ENCODE measurements around the gene FLT4. TPM values are rescaled to one million over a fixed set of nuclear protein-coding genes. Genes with fewer than 3 reads are reported as not detected.
"Not testable (repeated sequence)": the region's sequence is repeated elsewhere in the genome, so short reads cannot be mapped to it uniquely, and the experiment has no call there.

FLT4 gene
- total and polyA plus RNA-seq, 2 of the 13 experiments (the other 11 are each of a cell fraction or from before 2014, with no cell fraction given): not detected

- peaks cover 7% of the 10 kb centered on the region; the same call in 1 of the 2 replicates for H3K9me3 ChIP-seq (ENCODE audit: low read length)
- no peaks in the 10 kb centered on the region for H3K79me2 ChIP-seq (ENCODE audit: insufficient read depth, low read length)
- no peak overlapping the region for H3K4me2 ChIP-seq (ENCODE audit: low read depth, low read length)
- DNase-seq (ENCODE audit: low spot score) (no peak), FAIRE-seq (no peak), ATAC-seq (no peak)
- no peak overlapping the region for H3K9ac ChIP-seq (ENCODE audit: insufficient read depth, low read depth, low read length)
- H2AFZ ChIP-seq (ENCODE audit: low read length): no peak overlapping the region
- peaks cover 0 to 15% of the 10 kb centered on the region in 2 experiments; a peak in 2 of 5 replicates for H3K27me3 ChIP-seq (ENCODE audit: control insufficient read depth in 1 of 2, insufficient read depth in 2 of 2, low read length in 2 of 2)
- WGBS (ENCODE audit: low lambda C conversion rate): 51% methylated on average over 5 of the region's 8 CpGs
- POLR2A ChIA-PET: no interaction called here
- intact Hi-C loops (cut with micrococcal nuclease; ENCODE audit: unreplicated experiment) (no loop called here), in situ Hi-C loops (cut with HindIII; ENCODE audit: extremely low pct_ligation_motif_present, low pct_unique_long_range_greater_than_20kb) (no loop called here)
- H3K27ac ChIP-seq (ENCODE audit: extremely low read length, insufficient read depth, low read length): no peak overlapping the region
- no TSS peak for BruUV-seq (replicated peaks)
- no peak overlapping the region for H3K4me3 ChIP-seq (replicated peaks in 1 of 3; ENCODE audit: insufficient read depth in 1 of 3, low read depth in 2 of 3, low read length in 3 of 3)
- H4K20me1 ChIP-seq (ENCODE audit: insufficient read depth, low read length): no peaks in the 10 kb centered on the region
- TF ChIP-seq ZNF691 (CRISPR knock-in tag; IDR thresholded peaks at IDR 0.05; ENCODE audit: borderline replicate concordance, low read depth) (no peak), ZNF503 (CRISPR knock-in tag; IDR thresholded peaks at IDR 0.05) (no peak), ZNF839 (CRISPR knock-in tag; IDR thresholded peaks at IDR 0.05; ENCODE audit: borderline replicate concordance) (no peak), ZNF337 (CRISPR knock-in tag; IDR thresholded peaks at IDR 0.05; ENCODE audit: borderline replicate concordance, low read depth) (no peak)
- no peaks in the 10 kb centered on the region for H3K36me3 ChIP-seq (replicated peaks in 1 of 2; ENCODE audit: control insufficient read depth in 1 of 2, insufficient read depth in 2 of 2, low read length in 2 of 2)
- H3K4me1 ChIP-seq (ENCODE audit: insufficient read depth, low read length): peaks cover 25% of the 10 kb centered on the region
- CTCF ChIA-PET (ENCODE audit: low intra/inter-chr PET ratio, low total read pairs): no interaction called here
These were observed 33.2 kb upstream of the FLT4 start for GRCh38 chr5:180682560-180682959.

GRCh38 chr5:180682008-180682407, 32.6 kb upstream of the FLT4 start:
- H2AFZ ChIP-seq (ENCODE audit: low read length); BruUV-seq (replicated peaks); H3K9me3 ChIP-seq (ENCODE audit: low read length); H3K36me3 ChIP-seq (replicated peaks in 1 of 2; ENCODE audit: control insufficient read depth in 1 of 2, insufficient read depth in 2 of 2, low read length in 2 of 2); H3K79me2 ChIP-seq (ENCODE audit: insufficient read depth, low read length); ATAC-seq; POLR2A ChIA-PET; intact Hi-C loops (cut with micrococcal nuclease; ENCODE audit: unreplicated experiment); H3K27ac ChIP-seq (ENCODE audit: extremely low read length, insufficient read depth, low read length); in situ Hi-C loops (cut with HindIII; ENCODE audit: extremely low pct_ligation_motif_present, low pct_unique_long_range_greater_than_20kb); CTCF ChIA-PET (ENCODE audit: low intra/inter-chr PET ratio, low total read pairs); H3K4me3 ChIP-seq (replicated peaks in 1 of 3; ENCODE audit: insufficient read depth in 1 of 3, low read depth in 2 of 3, low read length in 3 of 3); H3K9ac ChIP-seq (ENCODE audit: insufficient read depth, low read depth, low read length); H3K4me2 ChIP-seq (ENCODE audit: low read depth, low read length); DNase-seq (ENCODE audit: low spot score); H4K20me1 ChIP-seq (ENCODE audit: insufficient read depth, low read length); FAIRE-seq: not testable (repeated sequence)
- WGBS (ENCODE audit: low lambda C conversion rate): 34% methylated on average over 6 of the region's 12 CpGs
- Histone ChIP-seq H3K27me3 (ENCODE audit: control insufficient read depth in 1 of 2, insufficient read depth in 2 of 2, low read length in 2 of 2) (peaks cover 0 to 15% of the 10 kb centered on the region in 2 experiments; a peak in 2 of 5 replicates), H3K4me1 (ENCODE audit: insufficient read depth, low read length) (peaks cover 25% of the 10 kb centered on the region)

GRCh38 chr5:180678319-180678718, 28.9 kb upstream of the FLT4 start:
- H3K27ac ChIP-seq (ENCODE audit: extremely low read length, insufficient read depth, low read length); DNase-seq (ENCODE audit: low spot score); H2AFZ ChIP-seq (ENCODE audit: low read length); H3K79me2 ChIP-seq (ENCODE audit: insufficient read depth, low read length); intact Hi-C loops (cut with micrococcal nuclease; ENCODE audit: unreplicated experiment); H3K27me3 ChIP-seq (ENCODE audit: control insufficient read depth in 1 of 2, insufficient read depth in 2 of 2, low read length in 2 of 2); BruUV-seq (replicated peaks); H4K20me1 ChIP-seq (ENCODE audit: insufficient read depth, low read length); in situ Hi-C loops (cut with HindIII; ENCODE audit: extremely low pct_ligation_motif_present, low pct_unique_long_range_greater_than_20kb); CTCF ChIA-PET (ENCODE audit: low intra/inter-chr PET ratio, low total read pairs); POLR2A ChIA-PET; FAIRE-seq; H3K9me3 ChIP-seq (ENCODE audit: low read length); H3K36me3 ChIP-seq (replicated peaks in 1 of 2; ENCODE audit: control insufficient read depth in 1 of 2, insufficient read depth in 2 of 2, low read length in 2 of 2); ATAC-seq; H3K4me2 ChIP-seq (ENCODE audit: low read depth, low read length); H3K4me3 ChIP-seq (replicated peaks in 1 of 3; ENCODE audit: insufficient read depth in 1 of 3, low read depth in 2 of 3, low read length in 3 of 3); H3K9ac ChIP-seq (ENCODE audit: insufficient read depth, low read depth, low read length); H3K4me1 ChIP-seq (ENCODE audit: insufficient read depth, low read length): not testable (repeated sequence)
- WGBS (ENCODE audit: low lambda C conversion rate): 70% methylated on average over 10 of the region's 10 CpGs
